C4-2B (cell line): ENCODE results near the gene SLC6A6.

Source experiments
- ZFX ChIP-seq: fragments of 450-650 bp; IDR thresholded peaks from 2 replicates; pipeline ENCODE4 v1.6.1; 2017
- TF ChIP-seq, protein P1 (sequence below): fragments of 450-650 bp; conservative IDR thresholded peaks from 2 replicates; pipeline ENCODE4 v1.5.1; 2017; ENCODE audit warnings: mild to moderate bottlenecking

DNA sequence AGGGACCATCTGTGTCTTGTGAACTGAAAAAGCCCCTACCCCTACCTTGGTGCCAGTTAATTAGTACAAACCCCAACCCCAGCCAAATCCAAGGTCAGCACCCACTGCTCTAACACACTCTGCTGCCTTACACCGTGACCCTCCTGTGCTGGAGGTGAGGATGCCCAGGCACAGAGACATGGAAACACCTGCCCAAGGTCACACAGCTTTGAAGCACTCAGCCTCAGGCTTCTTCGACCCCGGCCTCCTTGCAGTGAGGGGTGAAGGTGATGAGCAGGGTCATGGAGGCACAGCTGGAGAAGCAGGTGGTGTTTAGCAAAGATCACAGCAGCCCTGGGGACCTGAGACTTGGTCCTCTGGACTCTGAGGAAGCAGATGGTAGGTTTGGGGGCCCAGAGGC, 39.0 kb upstream of the SLC6A6 start:
- TF ChIP-seq, protein P1, sequence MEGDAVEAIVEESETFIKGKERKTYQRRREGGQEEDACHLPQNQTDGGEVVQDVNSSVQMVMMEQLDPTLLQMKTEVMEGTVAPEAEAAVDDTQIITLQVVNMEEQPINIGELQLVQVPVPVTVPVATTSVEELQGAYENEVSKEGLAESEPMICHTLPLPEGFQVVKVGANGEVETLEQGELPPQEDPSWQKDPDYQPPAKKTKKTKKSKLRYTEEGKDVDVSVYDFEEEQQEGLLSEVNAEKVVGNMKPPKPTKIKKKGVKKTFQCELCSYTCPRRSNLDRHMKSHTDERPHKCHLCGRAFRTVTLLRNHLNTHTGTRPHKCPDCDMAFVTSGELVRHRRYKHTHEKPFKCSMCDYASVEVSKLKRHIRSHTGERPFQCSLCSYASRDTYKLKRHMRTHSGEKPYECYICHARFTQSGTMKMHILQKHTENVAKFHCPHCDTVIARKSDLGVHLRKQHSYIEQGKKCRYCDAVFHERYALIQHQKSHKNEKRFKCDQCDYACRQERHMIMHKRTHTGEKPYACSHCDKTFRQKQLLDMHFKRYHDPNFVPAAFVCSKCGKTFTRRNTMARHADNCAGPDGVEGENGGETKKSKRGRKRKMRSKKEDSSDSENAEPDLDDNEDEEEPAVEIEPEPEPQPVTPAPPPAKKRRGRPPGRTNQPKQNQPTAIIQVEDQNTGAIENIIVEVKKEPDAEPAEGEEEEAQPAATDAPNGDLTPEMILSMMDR: no peak
- no peak for TF ChIP-seq ZFX
